Glutamatergic neuron (in vitro differentiated cells): ENCODE measurements around the gene EFCAB6. TPM values are rescaled to one million over a fixed set of nuclear protein-coding genes. Genes with fewer than 3 reads are reported as not detected.

Source experiments
- DNase-seq: peaks from one replicate; pipeline ENCODE4 v3.0.0; 2022
- H3K27ac Mint-ChIP-seq: one replicate; pipeline ENCODE4 v1.8.0; 2020; ENCODE audit warnings: mild to moderate bottlenecking, mixed read lengths, inconsistent platforms; ENCODE audit not compliant: unreplicated experiment
- H3K27me3 Mint-ChIP-seq: one replicate; pipeline ENCODE4 v1.8.0; 2020; ENCODE audit warnings: mild to moderate bottlenecking, moderate library complexity, mixed read lengths, inconsistent platforms; ENCODE audit not compliant: unreplicated experiment
- H3K36me3 Mint-ChIP-seq: one replicate; pipeline ENCODE4 v1.8.0; 2020; ENCODE audit warnings: mild to moderate bottlenecking, mixed read lengths, inconsistent platforms; ENCODE audit not compliant: unreplicated experiment
- H3K4me1 Mint-ChIP-seq: one replicate; pipeline ENCODE4 v1.8.0; 2020; ENCODE audit warnings: mild to moderate bottlenecking, low read depth, mixed read lengths, inconsistent platforms; ENCODE audit not compliant: unreplicated experiment
- H3K4me3 Mint-ChIP-seq: one replicate; pipeline ENCODE4 v1.8.0; 2020; ENCODE audit warnings: mild to moderate bottlenecking, mixed read lengths, inconsistent platforms; ENCODE audit not compliant: unreplicated experiment
- H3K9me3 Mint-ChIP-seq: one replicate; pipeline ENCODE4 v1.8.0; 2020; ENCODE audit warnings: mild to moderate bottlenecking, moderate library complexity, mixed read lengths, inconsistent platforms; ENCODE audit not compliant: unreplicated experiment
- total RNA-seq: library from RNA; stranded (reverse); fragmentation: NEBNext Ultra II Directional; extraction: Animal tissue kit (Norgen Biotek cat#: 25700); gene quantifications from one replicate; pipeline ENCODE4 v1.2.1, GENCODE V29; 2021; ENCODE audit not compliant: unreplicated experiment
- TF ChIP-seq, protein P1 (sequence below): fragments of 200-600 bp; sonication (generic); IDR thresholded peaks from one replicate; pipeline ENCODE4 v1.5.0; 2021; ENCODE audit not compliant: partially characterized antibody, unreplicated experiment

EFCAB6 gene
- total RNA-seq, 1 donor from 2014 or later = 0.96 TPM

DNA sequence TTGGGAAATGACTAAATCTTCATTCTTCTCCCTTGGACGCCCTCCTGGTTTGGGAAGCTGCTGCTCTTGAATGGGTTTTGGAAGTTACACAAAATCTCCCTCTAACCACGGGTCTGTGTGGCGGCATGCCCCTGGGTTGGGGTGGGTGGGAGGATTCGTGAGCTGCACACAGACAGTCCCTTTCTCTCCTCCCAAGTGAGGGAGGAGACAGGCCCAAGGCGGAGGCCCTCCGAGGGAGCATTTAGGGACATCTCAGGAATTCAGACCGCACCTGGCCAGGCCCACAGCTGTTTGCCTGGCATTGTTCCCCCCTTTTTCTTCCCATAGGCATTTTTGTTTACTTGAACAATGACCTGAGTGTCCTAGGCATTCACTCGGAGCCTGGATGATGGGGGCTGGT lies 306.2 kb downstream of the EFCAB6 start:
- Mint-ChIP-seq H3K4me3 (no peak overlapping the region), H3K27ac (no peak overlapping the region), H3K36me3 (no peaks in the 10 kb centered on the region), H3K9me3 (peaks cover 4% of the 10 kb centered on the region), H3K27me3 (no peaks in the 10 kb centered on the region), H3K4me1 (no peaks in the 10 kb centered on the region)
- TF ChIP-seq, protein P1, sequence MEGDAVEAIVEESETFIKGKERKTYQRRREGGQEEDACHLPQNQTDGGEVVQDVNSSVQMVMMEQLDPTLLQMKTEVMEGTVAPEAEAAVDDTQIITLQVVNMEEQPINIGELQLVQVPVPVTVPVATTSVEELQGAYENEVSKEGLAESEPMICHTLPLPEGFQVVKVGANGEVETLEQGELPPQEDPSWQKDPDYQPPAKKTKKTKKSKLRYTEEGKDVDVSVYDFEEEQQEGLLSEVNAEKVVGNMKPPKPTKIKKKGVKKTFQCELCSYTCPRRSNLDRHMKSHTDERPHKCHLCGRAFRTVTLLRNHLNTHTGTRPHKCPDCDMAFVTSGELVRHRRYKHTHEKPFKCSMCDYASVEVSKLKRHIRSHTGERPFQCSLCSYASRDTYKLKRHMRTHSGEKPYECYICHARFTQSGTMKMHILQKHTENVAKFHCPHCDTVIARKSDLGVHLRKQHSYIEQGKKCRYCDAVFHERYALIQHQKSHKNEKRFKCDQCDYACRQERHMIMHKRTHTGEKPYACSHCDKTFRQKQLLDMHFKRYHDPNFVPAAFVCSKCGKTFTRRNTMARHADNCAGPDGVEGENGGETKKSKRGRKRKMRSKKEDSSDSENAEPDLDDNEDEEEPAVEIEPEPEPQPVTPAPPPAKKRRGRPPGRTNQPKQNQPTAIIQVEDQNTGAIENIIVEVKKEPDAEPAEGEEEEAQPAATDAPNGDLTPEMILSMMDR = no peak
- DNase-seq = no peak

DNA sequence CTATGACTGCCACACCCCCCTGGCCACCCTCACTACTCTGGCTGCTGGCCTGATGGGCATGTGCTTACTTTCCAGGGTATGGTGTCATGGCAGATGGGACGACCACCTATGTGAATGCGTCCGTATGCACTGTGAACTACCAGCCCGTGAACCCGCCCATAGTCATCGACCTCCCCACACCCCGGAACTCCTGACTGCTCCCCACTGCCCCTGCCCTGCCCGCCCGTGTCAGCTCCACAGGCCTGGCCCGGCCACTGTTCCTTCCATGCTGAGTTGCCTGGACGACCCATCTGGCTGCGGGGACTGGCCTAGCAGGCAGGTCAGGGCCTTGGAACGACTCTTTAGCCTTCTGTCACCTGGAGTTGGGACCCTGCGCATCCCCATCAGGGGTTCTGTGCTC lies 306.7 kb downstream of the EFCAB6 start:
- TF ChIP-seq, protein P1 = no peak
- Mint-ChIP-seq H3K4me1 (no peaks in the 10 kb centered on the region), H3K27me3 (no peaks in the 10 kb centered on the region), H3K9me3 (peaks cover 4% of the 10 kb centered on the region), H3K36me3 (no peaks in the 10 kb centered on the region), H3K4me3 (no peak overlapping the region), H3K27ac (no peak overlapping the region)
- DNase-seq = no peak

DNA sequence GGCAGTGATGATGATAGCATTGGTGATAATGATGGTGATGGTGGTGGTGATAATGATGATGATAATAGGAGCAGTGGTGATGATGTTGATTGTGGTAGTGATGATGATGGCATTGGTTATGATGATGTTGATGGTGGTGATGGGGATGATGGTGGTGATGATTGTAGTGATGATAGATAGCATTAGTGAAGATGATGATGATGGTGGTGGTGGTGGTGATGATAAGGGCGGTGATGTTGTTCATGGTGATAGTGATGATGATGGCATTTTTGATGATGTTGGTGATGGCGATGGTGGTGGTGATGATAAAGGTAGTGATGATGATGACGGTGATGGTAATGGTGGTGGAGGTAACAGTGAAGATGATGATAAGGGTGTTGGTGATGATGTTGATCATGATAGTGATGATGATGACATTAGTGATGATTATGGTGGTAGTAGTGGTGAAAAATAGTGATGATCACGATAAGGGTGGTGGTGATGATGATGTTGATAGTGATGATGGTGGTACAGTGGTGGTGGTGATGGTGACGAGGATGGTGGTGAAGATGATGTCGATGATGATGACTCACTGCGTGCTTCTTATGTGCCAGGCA lies 307.3 kb downstream of the EFCAB6 start:
- peaks cover 4% of the 10 kb centered on the region for H3K9me3 Mint-ChIP-seq
- no peak overlapping the region for H3K4me3 Mint-ChIP-seq
- H3K27me3 Mint-ChIP-seq = no peaks in the 10 kb centered on the region
- no peaks in the 10 kb centered on the region for H3K36me3 Mint-ChIP-seq
- H3K4me1 Mint-ChIP-seq = no peaks in the 10 kb centered on the region
- TF ChIP-seq, protein P1 = no peak
- DNase-seq = no peak
- no peak overlapping the region for H3K27ac Mint-ChIP-seq

DNA sequence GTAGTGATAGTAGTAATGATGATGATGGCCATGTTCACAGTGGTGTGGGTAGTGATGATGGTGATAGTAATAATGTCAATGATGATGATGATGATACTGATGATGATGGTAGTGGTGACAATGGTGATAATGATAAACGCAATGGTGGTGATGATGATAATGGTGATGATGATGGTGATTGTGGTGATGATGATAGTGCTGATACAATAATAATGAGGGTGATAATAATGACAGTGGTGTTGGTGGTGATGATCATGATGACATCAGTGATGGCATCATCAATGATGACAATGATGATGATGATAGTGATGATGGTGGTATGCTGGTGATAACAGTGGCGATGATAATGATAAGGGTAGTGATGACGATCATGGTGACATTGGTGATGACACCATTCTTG lies 308.0 kb downstream of the EFCAB6 start:
- no peak for DNase-seq
- Mint-ChIP-seq H3K9me3 (peaks cover 2% of the 10 kb centered on the region), H3K27ac (no peak overlapping the region), H3K36me3 (no peaks in the 10 kb centered on the region), H3K4me1 (no peaks in the 10 kb centered on the region), H3K4me3 (no peak overlapping the region), H3K27me3 (no peaks in the 10 kb centered on the region)
- TF ChIP-seq, protein P1 = no peak

DNA sequence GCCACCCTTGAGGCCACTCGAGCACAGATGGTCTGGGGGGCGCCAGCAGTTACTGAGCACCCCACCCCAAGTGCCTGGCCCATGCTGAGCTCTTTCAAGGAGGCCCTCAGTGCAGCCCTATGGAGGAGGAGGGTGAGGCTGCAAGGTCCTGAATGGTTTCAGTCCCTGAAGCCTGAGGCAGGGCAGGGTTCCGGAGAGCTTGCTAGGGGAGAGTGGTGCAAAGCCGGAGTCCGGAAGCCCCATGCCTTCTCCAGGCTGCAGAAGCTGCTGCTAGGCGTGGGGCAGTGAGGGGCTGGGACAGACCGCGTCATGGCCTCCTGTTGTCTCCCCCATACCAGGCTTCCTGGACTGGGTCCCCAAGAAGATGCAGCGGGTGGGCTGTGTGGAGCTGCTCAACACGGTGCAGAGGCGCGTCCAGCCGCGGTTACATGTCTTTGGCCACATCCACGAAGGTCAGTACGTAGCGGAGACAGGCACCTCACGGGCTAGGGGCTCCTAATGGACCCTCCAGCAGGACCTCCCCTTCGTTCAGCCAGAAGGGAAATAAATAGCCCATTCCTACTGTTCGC lies 309.7 kb downstream of the EFCAB6 start:
- TF ChIP-seq, protein P1 = no peak
- no peak for DNase-seq
- Mint-ChIP-seq H3K4me1 (no peaks in the 10 kb centered on the region), H3K27ac (no peak overlapping the region), H3K9me3 (peaks cover 3% of the 10 kb centered on the region), H3K4me3 (no peak overlapping the region), H3K36me3 (no peaks in the 10 kb centered on the region), H3K27me3 (no peaks in the 10 kb centered on the region)
